ENCODE results near the gene TAL1.

Gene TAL1

DNA sequence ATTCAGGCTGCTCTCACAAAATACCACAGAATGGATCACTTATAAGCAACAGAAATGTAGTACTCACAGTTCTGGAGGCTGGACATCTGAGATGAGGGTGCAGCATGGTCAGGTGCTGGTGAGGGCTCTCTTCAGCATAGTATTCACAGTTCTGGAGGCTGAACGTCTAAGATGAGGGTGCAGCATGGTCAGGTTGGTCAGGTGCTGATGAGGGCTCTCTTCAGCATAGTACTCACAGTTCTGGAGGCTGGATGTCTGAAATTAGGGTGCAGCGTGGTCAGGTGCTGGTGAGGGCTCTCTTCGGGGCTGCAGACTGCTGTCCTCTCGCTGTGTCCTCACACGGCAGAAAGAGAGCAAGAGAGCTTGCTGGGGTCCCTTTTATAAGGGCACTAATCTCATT lies 59.2 kb downstream of the TAL1 start:
- ATAC-seq = no peak
- TF ChIP-seq ARNTL (CRISPR knock-in tag; IDR thresholded peaks at IDR 0.05; ENCODE audit: borderline replicate concordance, low read depth) (no peak), TOX (CRISPR knock-in tag; IDR thresholded peaks at IDR 0.05; ENCODE audit: borderline replicate concordance) (no peak), ZNF8 (CRISPR knock-in tag; IDR thresholded peaks at IDR 0.05) (no peak)
- TF ChIP-seq, protein P1, sequence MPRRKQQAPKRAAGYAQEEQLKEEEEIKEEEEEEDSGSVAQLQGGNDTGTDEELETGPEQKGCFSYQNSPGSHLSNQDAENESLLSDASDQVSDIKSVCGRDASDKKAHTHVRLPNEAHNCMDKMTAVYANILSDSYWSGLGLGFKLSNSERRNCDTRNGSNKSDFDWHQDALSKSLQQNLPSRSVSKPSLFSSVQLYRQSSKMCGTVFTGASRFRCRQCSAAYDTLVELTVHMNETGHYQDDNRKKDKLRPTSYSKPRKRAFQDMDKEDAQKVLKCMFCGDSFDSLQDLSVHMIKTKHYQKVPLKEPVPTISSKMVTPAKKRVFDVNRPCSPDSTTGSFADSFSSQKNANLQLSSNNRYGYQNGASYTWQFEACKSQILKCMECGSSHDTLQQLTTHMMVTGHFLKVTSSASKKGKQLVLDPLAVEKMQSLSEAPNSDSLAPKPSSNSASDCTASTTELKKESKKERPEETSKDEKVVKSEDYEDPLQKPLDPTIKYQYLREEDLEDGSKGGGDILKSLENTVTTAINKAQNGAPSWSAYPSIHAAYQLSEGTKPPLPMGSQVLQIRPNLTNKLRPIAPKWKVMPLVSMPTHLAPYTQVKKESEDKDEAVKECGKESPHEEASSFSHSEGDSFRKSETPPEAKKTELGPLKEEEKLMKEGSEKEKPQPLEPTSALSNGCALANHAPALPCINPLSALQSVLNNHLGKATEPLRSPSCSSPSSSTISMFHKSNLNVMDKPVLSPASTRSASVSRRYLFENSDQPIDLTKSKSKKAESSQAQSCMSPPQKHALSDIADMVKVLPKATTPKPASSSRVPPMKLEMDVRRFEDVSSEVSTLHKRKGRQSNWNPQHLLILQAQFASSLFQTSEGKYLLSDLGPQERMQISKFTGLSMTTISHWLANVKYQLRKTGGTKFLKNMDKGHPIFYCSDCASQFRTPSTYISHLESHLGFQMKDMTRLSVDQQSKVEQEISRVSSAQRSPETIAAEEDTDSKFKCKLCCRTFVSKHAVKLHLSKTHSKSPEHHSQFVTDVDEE (CRISPR knock-in tag; IDR thresholded peaks at IDR 0.05) = no peak
